DND-41 (cell line): ENCODE data around the gene HSD17B1.

Source experiments
- CTCF ChIP-seq: IDR thresholded peaks from 2 replicates; pipeline ENCODE4 v1.5.1; 2012; ENCODE audit warnings: borderline replicate concordance, low read length, moderate library complexity, mild to moderate bottlenecking; ENCODE audit not compliant: poor library complexity, severe bottlenecking; ENCODE audit errors: extremely low read depth
- EZH2 ChIP-seq: IDR thresholded peaks from 3 replicates; pipeline ENCODE4 v1.6.1; 2012; ENCODE audit warnings: borderline replicate concordance, low read depth, mild to moderate bottlenecking, moderate library complexity, low read length, inconsistent platforms; ENCODE audit not compliant: severe bottlenecking

GRCh38 chr17:42530952-42531454, 21.7 kb upstream of the HSD17B1 start:
- no peak for TF ChIP-seq EZH2
- no peak for TF ChIP-seq CTCF
